T-helper 2 cell treated with Interferon-gamma antibody and Interleukin-4, amounts not matched to agents 5 μg/mL and 100 μg/mL, for 36 hours (primary cell): ENCODE data around the gene SMU1.

ENCODE experiments used
- DNase-seq: peaks from one replicate; pipeline ENCODE4 v3.0.0; 2021; ENCODE audit warnings: low spot score
- H3K27ac Mint-ChIP-seq: one replicate; pipeline ENCODE4 v1.8.0; 2021; ENCODE audit warnings: mild to moderate bottlenecking, mixed read lengths
- H3K27me3 Mint-ChIP-seq: one replicate; pipeline ENCODE4 v1.8.0; 2021; ENCODE audit warnings: low read depth, mixed read lengths
- H3K36me3 Mint-ChIP-seq: one replicate; pipeline ENCODE4 v1.8.0; 2021; ENCODE audit warnings: low read depth, mixed read lengths
- H3K4me1 Mint-ChIP-seq: one replicate; pipeline ENCODE4 v1.8.0; 2021; ENCODE audit warnings: low read depth, mixed read lengths
- H3K4me3 Mint-ChIP-seq: one replicate; pipeline ENCODE4 v1.8.0; 2022; ENCODE audit warnings: mild to moderate bottlenecking, moderate library complexity, mixed read lengths
- H3K9me3 Mint-ChIP-seq: one replicate; pipeline ENCODE4 v1.8.0; 2021; ENCODE audit warnings: mixed read lengths

The SMU1 gene

DNA sequence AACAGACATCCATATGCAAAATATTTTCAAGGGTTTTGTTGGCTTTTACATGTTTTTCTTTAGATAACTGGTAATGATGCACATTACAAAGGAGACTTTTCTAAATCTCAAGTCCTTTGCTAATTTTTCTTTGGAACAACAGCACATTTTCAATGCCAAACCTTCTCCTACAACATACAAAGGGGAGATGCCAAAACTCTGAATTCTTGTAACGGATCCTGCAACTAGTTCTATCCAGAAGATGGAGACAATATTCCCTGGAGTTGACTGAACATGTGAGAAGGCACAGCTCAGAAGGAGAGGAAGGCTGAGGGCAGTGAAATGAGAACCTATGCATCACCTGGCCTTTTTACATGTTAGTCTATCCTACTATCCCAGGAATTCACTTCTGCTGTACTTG, 30.4 kb downstream of the SMU1 start:
- H3K27me3 Mint-ChIP-seq: no peaks in the 10 kb centered on the region
- no peak for DNase-seq
- no peak overlapping the region for H3K27ac Mint-ChIP-seq
- H3K4me3 Mint-ChIP-seq: no peak overlapping the region
- H3K36me3 Mint-ChIP-seq: peaks cover 39% of the 10 kb centered on the region
- no peaks in the 10 kb centered on the region for H3K9me3 Mint-ChIP-seq
- peaks cover 15% of the 10 kb centered on the region for H3K4me1 Mint-ChIP-seq

DNA sequence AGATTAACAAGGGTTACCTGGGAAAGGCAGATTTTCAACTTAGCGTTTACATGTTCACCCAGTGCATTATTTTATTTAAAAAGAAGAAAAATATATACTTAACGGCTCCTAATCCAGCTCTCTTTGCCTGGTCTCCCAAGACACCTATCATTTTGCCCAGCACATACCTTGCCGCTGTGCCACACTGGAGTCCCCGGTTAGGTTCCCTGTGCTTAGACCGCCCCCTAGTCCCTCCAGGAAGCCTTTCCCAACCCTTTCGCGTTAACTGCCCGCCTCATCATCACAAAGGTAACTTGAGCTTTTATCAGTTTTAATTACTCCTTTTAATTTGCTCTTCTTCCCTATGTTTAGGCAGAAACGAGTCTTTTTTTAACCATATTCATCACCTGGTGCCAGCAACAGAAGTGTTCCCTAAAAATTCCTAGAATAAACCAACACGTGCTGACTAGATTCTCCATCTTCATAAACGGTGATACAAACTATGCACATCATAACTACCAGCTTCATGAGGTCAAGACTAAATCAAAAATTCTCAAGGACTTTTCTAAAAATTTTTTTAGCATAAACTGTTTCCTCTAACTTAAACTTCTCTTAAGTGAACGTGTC, 31.7 kb downstream of the SMU1 start:
- DNase-seq: no peak

DNA sequence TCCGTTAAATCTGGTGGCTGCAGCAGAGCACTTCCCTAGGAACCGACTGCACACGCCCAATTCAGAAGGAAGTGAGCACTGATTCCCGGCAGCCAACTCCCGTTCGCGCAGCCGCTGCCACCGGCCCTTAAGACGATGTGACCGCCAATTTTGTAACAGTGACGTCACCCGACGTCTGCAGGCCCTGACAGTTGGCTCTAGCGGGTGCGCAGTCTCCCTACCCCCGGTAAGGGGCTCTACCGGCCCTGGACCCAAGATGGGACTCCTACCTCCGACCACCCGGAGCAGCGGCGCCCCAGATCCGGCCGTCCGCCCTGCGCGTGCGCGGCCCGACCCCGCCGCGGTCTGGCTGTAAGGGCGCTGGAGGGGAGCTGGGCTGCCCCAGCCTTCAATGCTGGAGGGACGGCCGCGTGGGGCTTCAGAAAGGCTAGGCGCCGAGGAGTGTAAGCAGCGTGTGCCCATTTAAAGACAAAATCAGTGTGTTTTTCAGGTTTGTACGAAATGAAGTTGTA, 32.3 kb downstream of the SMU1 start:
- H3K9me3 Mint-ChIP-seq: no peaks in the 10 kb centered on the region
- peaks cover 35% of the 10 kb centered on the region for H3K36me3 Mint-ChIP-seq
- peaks cover 13% of the 10 kb centered on the region for H3K4me1 Mint-ChIP-seq
- peak; percentile 62 for DNase-seq
- peak overlapping the region; percentile 80 for H3K4me3 Mint-ChIP-seq
- H3K27ac Mint-ChIP-seq: peak overlapping the region; percentile 77
- H3K27me3 Mint-ChIP-seq: no peaks in the 10 kb centered on the region

More for the DNA sequence above, 31.7 kb downstream of the SMU1 start:
- Mint-ChIP-seq H3K27ac (peak overlapping the region; percentile 68), H3K27me3 (no peaks in the 10 kb centered on the region), H3K36me3 (peaks cover 36% of the 10 kb centered on the region), H3K4me1 (peaks cover 14% of the 10 kb centered on the region), H3K9me3 (no peaks in the 10 kb centered on the region), H3K4me3 (peak overlapping the region; percentile 80)

DNA sequence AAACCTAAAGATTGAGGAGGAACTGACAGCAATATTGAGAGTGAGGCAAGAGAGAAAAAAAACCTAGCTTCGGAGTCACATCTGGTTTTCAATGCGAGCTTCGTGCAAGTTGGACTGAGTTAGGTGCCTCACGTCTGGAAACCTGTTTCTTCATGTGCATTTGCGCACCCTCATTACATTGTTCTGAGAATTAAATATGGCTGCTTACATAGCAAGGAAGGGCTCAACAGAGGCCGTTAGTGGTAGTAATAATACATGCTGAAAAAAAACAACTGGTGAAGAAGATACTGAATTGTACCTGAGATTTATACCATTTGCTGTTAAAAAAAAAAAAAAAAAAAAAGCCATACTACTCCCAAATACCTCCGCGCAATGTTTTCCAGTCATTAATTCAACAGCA, 32.8 kb downstream of the SMU1 start:
- peaks cover 36% of the 10 kb centered on the region for H3K36me3 Mint-ChIP-seq
- no peaks in the 10 kb centered on the region for H3K27me3 Mint-ChIP-seq
- H3K9me3 Mint-ChIP-seq: no peaks in the 10 kb centered on the region
- peaks cover 13% of the 10 kb centered on the region for H3K4me1 Mint-ChIP-seq
- DNase-seq: no peak
- H3K4me3 Mint-ChIP-seq: peak overlapping the region; percentile 80
- peak overlapping the region; percentile 77 for H3K27ac Mint-ChIP-seq

DNA sequence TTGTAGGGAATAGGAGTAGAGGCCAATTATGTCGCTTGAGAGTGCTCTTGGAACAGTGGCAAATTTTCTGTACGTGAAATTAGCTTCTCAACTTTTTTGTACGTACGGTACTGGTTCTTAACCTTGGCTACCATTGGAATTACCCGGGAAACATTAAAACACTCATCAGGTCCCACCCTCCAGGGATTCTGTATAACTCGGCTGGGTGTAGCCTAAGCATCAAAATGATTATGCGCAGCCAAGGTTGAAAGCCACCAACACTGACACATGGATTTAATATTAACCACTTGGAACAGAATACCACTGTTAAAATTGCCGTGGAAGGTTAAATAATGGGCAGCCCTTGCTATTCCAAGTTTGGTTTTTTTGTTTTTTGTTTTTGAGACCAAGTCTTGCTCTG, 34.0 kb downstream of the SMU1 start:
- no peak for DNase-seq
- Mint-ChIP-seq H3K27me3 (no peaks in the 10 kb centered on the region), H3K27ac (no peak overlapping the region), H3K9me3 (no peaks in the 10 kb centered on the region), H3K4me1 (peaks cover 13% of the 10 kb centered on the region), H3K36me3 (peaks cover 38% of the 10 kb centered on the region), H3K4me3 (no peak overlapping the region)

DNA sequence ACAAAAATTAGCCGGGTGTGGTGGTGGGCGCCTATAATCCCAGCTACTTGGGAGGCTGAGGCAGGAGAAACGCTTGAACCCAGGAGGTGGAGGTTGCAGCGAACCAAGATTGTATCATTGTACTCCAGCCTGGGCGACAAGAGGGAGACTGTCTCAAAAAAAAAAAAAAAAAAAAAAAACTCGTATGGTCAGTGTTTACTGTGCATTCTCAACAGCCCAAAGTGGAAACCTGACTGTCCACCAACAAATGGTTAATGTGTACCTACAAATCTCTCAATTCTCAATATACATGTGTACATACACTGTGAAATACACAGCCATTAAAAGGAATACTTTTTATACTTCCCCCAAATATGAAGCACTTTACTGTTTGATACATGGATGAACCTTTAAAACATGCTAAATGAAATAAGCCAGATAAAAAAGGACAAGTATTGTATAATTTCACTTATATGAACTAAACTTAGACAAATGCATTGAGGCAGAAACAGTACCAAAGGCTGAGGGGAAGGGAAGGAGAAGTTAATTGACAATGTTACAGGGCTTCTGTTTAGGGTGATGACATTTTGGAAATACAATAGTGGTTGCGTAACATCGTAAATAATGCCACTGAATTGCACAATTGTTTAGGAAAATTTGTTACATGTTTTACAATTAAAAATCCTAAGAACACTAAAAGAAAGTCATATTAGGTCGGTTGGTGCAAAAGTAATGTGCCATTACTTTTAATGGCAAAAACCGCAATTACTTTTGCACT, 34.9 kb downstream of the SMU1 start:
- DNase-seq: no peak
- peaks cover 14% of the 10 kb centered on the region for H3K4me1 Mint-ChIP-seq
- no peaks in the 10 kb centered on the region for H3K27me3 Mint-ChIP-seq
- H3K27ac Mint-ChIP-seq: no peak overlapping the region
- H3K36me3 Mint-ChIP-seq: peaks cover 38% of the 10 kb centered on the region
- no peaks in the 10 kb centered on the region for H3K9me3 Mint-ChIP-seq
- H3K4me3 Mint-ChIP-seq: no peak overlapping the region

DNA sequence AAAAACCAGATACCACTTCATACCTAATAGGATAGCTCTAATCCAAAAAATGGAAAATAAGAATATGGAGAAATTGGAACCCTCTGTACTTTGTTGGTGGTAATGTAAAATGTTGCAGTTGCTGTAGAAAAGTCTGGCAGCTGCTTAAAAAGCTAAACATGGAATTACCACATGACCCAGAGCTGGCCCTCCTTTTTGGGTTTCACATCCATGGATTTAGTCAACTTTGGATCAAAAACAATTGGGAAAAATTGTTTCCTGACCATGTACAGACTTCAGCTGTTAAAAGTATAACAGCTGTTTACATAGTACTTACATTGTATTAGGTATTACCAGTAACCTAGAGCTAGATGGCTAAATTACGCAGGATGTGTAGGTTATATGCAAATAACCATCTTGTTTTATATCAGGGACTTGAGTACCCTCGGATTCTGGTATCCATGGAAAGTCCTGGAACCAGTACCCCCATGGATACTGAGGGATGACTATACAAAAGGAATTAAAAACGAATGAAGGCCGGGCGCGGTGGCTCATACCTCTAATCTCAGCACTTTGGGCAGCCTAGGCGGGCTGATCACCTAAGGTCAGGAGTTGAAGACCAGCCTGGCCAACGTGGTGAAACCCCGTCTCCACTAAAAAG, 35.6 kb downstream of the SMU1 start:
- DNase-seq: no peak
- Mint-ChIP-seq H3K4me3 (no peak overlapping the region), H3K9me3 (no peaks in the 10 kb centered on the region), H3K27ac (no peak overlapping the region), H3K4me1 (peaks cover 18% of the 10 kb centered on the region), H3K27me3 (no peaks in the 10 kb centered on the region), H3K36me3 (peaks cover 40% of the 10 kb centered on the region)

DNA sequence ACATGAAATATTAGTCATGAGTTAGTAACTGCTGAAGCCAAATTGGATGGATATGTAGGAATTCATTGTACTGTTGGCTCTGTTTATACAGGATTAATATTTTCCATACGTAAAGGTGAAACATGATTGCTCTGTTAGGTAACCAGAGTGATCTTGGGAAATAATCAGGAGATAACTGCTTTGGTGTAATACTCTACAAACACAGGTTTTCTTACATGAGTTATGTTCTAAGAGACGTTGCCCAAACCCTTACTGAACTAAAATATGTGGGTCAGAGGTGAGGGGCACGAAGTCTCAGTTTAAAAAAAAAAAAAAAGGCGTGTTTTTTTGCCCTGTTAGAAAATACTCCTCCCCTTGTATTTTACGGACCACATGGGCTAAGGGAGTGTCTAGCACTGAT, 43.6 kb downstream of the SMU1 start:
- Mint-ChIP-seq H3K27ac (no peak overlapping the region), H3K9me3 (no peaks in the 10 kb centered on the region), H3K27me3 (no peaks in the 10 kb centered on the region), H3K4me1 (peaks cover 40% of the 10 kb centered on the region), H3K36me3 (peaks cover 84% of the 10 kb centered on the region), H3K4me3 (no peak overlapping the region)
- DNase-seq: no peak

DNA sequence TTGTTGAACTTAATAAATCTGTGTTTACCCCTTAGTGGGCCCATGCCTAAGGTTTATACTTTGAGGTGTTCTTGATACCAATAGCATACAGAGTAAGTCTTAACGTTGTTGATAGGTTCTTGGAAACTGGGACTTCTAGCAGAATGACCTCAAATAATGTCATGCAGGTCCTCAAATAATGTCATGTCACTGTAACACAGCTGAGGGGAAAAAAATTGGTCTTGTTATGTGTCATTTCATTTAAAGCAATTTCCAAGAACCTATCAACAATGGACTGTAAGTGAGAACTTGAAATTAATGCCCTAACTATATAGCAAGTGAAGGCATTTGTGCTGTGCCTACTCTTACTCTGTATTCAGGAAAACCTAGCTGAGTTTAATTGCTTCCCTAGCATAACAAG, 44.2 kb downstream of the SMU1 start:
- Mint-ChIP-seq H3K4me1 (peaks cover 41% of the 10 kb centered on the region), H3K27me3 (no peaks in the 10 kb centered on the region), H3K36me3 (peaks cover 81% of the 10 kb centered on the region), H3K9me3 (no peaks in the 10 kb centered on the region), H3K4me3 (no peak overlapping the region), H3K27ac (no peak overlapping the region)
- DNase-seq: no peak

DNA sequence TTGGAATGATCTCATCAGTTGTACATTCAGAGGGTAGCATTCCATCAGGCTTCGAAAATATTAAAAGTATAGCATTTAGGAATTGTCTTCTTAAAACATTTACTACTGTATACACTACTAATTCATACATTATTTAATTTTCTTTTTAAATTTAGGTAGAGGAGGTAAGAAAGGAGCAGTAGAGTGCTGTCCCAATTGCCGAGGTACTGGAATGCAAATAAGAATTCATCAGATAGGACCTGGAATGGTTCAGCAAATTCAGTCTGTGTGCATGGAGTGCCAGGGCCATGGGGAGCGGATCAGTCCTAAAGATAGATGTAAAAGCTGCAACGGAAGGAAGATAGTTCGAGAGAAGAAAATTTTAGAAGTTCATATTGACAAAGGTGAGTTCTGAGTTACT, 46.2 kb downstream of the SMU1 start:
- Mint-ChIP-seq H3K36me3 (peaks cover 78% of the 10 kb centered on the region), H3K9me3 (no peaks in the 10 kb centered on the region), H3K4me1 (peaks cover 47% of the 10 kb centered on the region), H3K27me3 (no peaks in the 10 kb centered on the region), H3K27ac (peak overlapping the region; percentile 18), H3K4me3 (no peak overlapping the region)
- no peak for DNase-seq

DNA sequence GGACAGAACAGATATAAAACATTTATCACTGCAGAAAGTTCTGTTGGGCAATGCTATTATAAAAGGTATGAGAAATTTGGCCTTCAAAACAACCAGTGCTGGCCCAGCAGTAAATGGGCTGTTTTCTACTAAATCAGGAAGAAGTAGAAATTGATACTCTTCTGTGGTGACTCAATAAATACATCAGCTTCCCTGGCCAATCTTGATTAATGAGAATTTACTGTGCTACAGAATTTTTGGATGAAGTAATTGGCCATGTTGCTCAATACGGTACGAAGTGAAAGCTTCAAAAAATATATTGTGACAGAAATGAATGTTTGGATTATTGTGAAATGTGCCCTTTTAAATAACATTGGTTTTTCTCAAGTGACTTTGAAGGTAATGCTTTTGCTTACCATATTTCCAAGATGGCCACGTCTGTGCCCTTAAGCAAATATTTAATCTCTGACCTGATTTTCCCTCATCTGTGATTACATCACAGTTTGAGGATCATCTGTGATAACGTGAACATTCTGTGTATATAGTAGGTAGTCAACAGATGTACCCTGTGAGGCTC, 47.2 kb downstream of the SMU1 start:
- peak overlapping the region; percentile 72 for H3K4me3 Mint-ChIP-seq
- no peaks in the 10 kb centered on the region for H3K27me3 Mint-ChIP-seq
- no peaks in the 10 kb centered on the region for H3K9me3 Mint-ChIP-seq
- no peak for DNase-seq
- peaks cover 70% of the 10 kb centered on the region for H3K36me3 Mint-ChIP-seq
- H3K27ac Mint-ChIP-seq: no peak overlapping the region
- H3K4me1 Mint-ChIP-seq: peaks cover 48% of the 10 kb centered on the region

DNA sequence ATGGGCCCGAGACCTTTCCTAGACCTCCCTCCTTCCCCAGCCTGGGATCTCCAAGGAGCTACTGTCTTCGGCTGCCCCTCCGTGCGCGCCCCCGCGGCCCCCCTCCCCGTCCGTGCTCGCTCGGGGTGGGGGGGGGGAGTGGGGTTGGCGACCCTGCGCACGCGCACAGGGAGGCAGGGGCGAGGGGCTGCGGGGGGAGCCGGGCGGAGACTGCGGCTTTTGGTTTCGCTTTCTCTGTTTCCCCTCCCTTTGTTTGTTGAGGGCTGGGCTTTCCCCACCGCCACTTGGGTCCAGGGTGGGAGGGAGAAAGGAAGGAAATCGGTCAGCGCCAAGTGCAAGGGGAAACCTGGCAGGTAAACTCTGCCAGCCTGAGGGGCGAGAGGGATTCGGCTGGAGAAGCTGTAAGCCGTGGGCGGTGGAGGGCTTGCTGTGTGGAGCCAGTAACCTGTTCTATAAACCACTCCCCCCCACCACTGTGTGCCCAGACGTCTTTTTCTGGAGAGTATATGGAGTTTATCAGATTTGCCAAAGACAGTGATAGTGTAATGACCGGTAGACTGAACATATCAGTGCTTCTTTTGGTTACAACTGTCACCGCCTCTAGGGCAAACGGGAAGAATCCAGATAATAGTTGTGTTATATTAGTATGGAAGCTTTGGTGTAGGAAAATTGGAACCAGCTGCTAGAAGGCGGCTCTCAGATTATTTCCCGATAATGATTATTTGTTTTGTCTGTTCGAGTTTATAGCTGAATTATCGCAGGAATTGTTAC, 50.7 kb downstream of the SMU1 start:
- Mint-ChIP-seq H3K27ac (peak overlapping the region; percentile 97), H3K27me3 (no peaks in the 10 kb centered on the region), H3K9me3 (no peaks in the 10 kb centered on the region), H3K4me1 (peaks cover 53% of the 10 kb centered on the region), H3K4me3 (peak overlapping the region; percentile 98), H3K36me3 (peaks cover 45% of the 10 kb centered on the region)
- peak; percentile 81 for DNase-seq

DNA sequence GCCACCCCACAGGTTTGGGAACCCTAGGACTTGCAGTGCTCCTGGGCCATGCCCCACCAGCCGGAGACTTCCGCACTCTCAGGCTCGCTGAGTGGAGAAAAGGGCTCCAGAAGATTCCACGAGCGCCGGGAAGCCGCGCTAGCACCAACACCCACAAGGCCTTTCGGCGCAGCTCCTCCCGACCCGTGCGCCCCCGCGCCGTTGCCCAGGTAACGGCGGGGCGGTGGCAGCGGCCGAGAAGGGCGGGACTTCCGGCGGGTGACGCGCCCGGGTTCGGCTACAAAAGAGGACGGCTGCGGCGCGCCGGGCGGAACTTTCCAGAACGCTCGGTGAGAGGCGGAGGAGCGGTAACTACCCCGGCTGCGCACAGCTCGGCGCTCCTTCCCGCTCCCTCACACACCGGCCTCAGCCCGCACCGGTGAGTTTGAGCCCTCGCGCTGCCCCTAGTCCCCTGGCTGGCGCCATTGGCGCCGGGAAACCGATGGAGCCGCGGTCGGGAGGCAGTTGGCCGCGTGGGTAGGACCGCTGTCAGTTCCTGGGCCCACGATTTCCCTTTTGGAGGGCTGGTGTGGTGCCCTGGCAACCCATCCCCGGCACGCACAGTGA, 51.4 kb downstream of the SMU1 start, which contains the start of gene DNAJA1:
Gene DNAJA1 (plus strand): TSS at position 308 of the 606 bp plus-strand sequence. CDS start 1,212 bp downstream, outside the sequence.
- Mint-ChIP-seq H3K36me3 (peaks cover 47% of the 10 kb centered on the region), H3K27me3 (no peaks in the 10 kb centered on the region), H3K9me3 (no peaks in the 10 kb centered on the region), H3K27ac (peak within 1 kb of the TSS; percentile 97), H3K4me3 (peak within 1 kb of the TSS; percentile 98), H3K4me1 (peaks cover 54% of the 10 kb centered on the region)
- peak; percentile 96 for DNase-seq
